Measurements from ENCODE around the gene TACSTD2.
"Not testable (repeated sequence)": the region's sequence is repeated elsewhere in the genome, so short reads cannot be mapped to it uniquely, and the experiment has no call there.

Gene TACSTD2

GRCh38 chr1:58563715-58564114, 13.3 kb downstream of the TACSTD2 start:
- not testable (repeated sequence) for DNase-seq (ENCODE audit: low spot score)

- no peak for DNase-seq (ENCODE audit: low spot score)
Measured at GRCh38 chr1:58561633-58562032, 15.4 kb downstream of the TACSTD2 start.

GRCh38 chr1:58555393-58555792, 21.7 kb downstream of the TACSTD2 start:
- no peak for DNase-seq (ENCODE audit: low spot score)

- DNase-seq (ENCODE audit: low spot score) = no peak
Measured at GRCh38 chr1:58551186-58552140, 25.6 kb downstream of the TACSTD2 start.

GRCh38 chr1:58549291-58549690, 27.8 kb downstream of the TACSTD2 start:
- not testable (repeated sequence) for DNase-seq (ENCODE audit: low spot score)

GRCh38 chr1:58548371-58548770, 28.7 kb downstream of the TACSTD2 start:
- no peak for DNase-seq (ENCODE audit: low spot score)

- peak; percentile 92 for DNase-seq (ENCODE audit: low spot score)
Measured at GRCh38 chr1:58546520-58547308, 30.3 kb downstream of the TACSTD2 start, which contains the start of gene OMA1. OMA1 (minus strand) TSS chr1:58546726; CDS start chr1:58539294, 7,432 bp downstream.

- peak; percentile 58 for DNase-seq (ENCODE audit: low spot score)
Measured at GRCh38 chr1:58545591-58546519, 31.2 kb downstream of the TACSTD2 start.

GRCh38 chr1:58543260-58543659, 33.8 kb downstream of the TACSTD2 start:
- no peak for DNase-seq (ENCODE audit: low spot score)

GRCh38 chr1:58539553-58539952, 37.5 kb downstream of the TACSTD2 start:
- DNase-seq (ENCODE audit: low spot score) = no peak

- DNase-seq (ENCODE audit: low spot score) = no peak
Measured at GRCh38 chr1:58538821-58539220, 38.2 kb downstream of the TACSTD2 start.

GRCh38 chr1:58531842-58532241, 45.2 kb downstream of the TACSTD2 start:
- not testable (repeated sequence) for DNase-seq (ENCODE audit: low spot score)

GRCh38 chr1:58529284-58529683, 47.8 kb downstream of the TACSTD2 start:
- DNase-seq (ENCODE audit: low spot score) = no peak

GRCh38 chr1:58528518-58528917, 48.5 kb downstream of the TACSTD2 start:
- no peak for DNase-seq (ENCODE audit: low spot score)

All from SK-N-DZ (cell line).